Osteoblast (primary cell): ENCODE results near the gene CCDC178. TPM values are rescaled to one million over a fixed set of nuclear protein-coding genes. Genes with fewer than 3 reads are reported as not detected.
A peak's percentile ranks its signal among the peaks of the same experiment; 100 is the strongest.

ENCODE experiments used
- DNase-seq: peaks from one replicate; pipeline ENCODE4 v3.0.0; 2011; ENCODE audit warnings: low spot score, mixed read lengths; ENCODE audit not compliant: insufficient read length; ENCODE audit errors: missing footprints
- H2AFZ ChIP-seq: 2 replicates; pipeline ENCODE4 v1.6.0; 2011; ENCODE audit warnings: mild to moderate bottlenecking, low read length
- H3K27ac ChIP-seq: 2 replicates; pipeline ENCODE4 v1.5.1; 2011; ENCODE audit warnings: mild to moderate bottlenecking, low read depth, low read length, moderate library complexity
- H3K27me3 ChIP-seq: 2 replicates; pipeline ENCODE4 v1.6.0; 2012; ENCODE audit warnings: mild to moderate bottlenecking, control low read depth, inconsistent platforms, low read length, moderate library complexity; ENCODE audit not compliant: insufficient read depth
- H3K36me3 ChIP-seq: 2 replicates; pipeline ENCODE4 v1.5.1; 2011; ENCODE audit warnings: mild to moderate bottlenecking, low read length, control low read depth, moderate library complexity; ENCODE audit not compliant: insufficient read depth
- H3K4me1 ChIP-seq: 2 replicates; pipeline ENCODE4 v1.5.1; 2011; ENCODE audit warnings: mild to moderate bottlenecking, low read length, control low read depth, moderate library complexity; ENCODE audit not compliant: insufficient read depth
- H3K4me2 ChIP-seq: 2 replicates; pipeline ENCODE4 v1.6.0; 2011; ENCODE audit warnings: mild to moderate bottlenecking, low read length; ENCODE audit not compliant: insufficient read depth
- H3K4me3 ChIP-seq: fragments of 200-600 bp; sonication (generic); 3 replicates; pipeline ENCODE4 v1.5.1; 2012; ENCODE audit warnings: mild to moderate bottlenecking, low read length, inconsistent platforms; ENCODE audit not compliant: insufficient read depth
- H3K79me2 ChIP-seq: 2 replicates; pipeline ENCODE4 v1.6.0; 2012; ENCODE audit warnings: mild to moderate bottlenecking, low read length, control low read depth, inconsistent platforms; ENCODE audit not compliant: insufficient read depth
- H3K9me3 ChIP-seq: 2 replicates; pipeline ENCODE4 v1.5.1; 2011; ENCODE audit warnings: low read depth, low read length, control low read depth
- H4K20me1 ChIP-seq: 2 replicates; pipeline ENCODE4 v1.6.0; 2012; ENCODE audit warnings: mild to moderate bottlenecking, low read length, control low read depth; ENCODE audit not compliant: insufficient read depth
- total RNA-seq: library from RNA; depleted of rRNA; stranded (reverse); fragments of >200 nt; gene quantifications from 2 replicates; pipeline ENCODE4 v1.2.3, GENCODE V29; 2012
- TF ChIP-seq, protein P1 (sequence below): IDR thresholded peaks from 2 replicates; pipeline ENCODE4 v1.5.1; 2011; ENCODE audit warnings: mild to moderate bottlenecking, low read depth, low read length, moderate library complexity; ENCODE audit errors: extremely low read depth

Gene CCDC178
- total RNA-seq, 1 donor, result not detected

DNA sequence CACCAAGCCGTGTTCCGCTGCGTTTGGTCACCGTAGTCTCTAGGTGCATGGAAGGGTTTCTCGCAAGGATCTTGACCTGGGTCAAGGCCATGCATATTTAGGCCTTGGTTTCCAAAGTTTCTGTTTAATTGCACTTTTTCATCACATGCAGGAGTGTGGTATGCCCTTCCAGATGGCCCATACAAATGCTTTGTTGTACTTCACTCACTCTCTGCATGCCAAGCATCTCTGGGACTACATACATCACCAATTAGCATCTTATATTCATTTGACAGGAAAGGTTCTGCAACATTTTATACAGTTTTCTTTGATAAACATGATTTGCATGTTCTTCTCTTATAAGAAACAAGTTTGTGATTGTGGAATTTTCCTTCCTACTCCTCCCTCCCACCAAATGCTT lies 534.9 kb downstream of the CCDC178 start:
- Histone ChIP-seq H4K20me1 (no peaks in the 10 kb centered on the region), H2AFZ (no peak overlapping the region), H3K36me3 (no peaks in the 10 kb centered on the region), H3K79me2 (no peaks in the 10 kb centered on the region), H3K9me3 (no peaks in the 10 kb centered on the region), H3K27ac (no peak overlapping the region), H3K4me3 (no peak overlapping the region), H3K27me3 (peaks cover 7% of the 10 kb centered on the region), H3K4me2 (no peak overlapping the region), H3K4me1 (peaks cover under 1% of the 10 kb centered on the region)
- TF ChIP-seq, protein P1, sequence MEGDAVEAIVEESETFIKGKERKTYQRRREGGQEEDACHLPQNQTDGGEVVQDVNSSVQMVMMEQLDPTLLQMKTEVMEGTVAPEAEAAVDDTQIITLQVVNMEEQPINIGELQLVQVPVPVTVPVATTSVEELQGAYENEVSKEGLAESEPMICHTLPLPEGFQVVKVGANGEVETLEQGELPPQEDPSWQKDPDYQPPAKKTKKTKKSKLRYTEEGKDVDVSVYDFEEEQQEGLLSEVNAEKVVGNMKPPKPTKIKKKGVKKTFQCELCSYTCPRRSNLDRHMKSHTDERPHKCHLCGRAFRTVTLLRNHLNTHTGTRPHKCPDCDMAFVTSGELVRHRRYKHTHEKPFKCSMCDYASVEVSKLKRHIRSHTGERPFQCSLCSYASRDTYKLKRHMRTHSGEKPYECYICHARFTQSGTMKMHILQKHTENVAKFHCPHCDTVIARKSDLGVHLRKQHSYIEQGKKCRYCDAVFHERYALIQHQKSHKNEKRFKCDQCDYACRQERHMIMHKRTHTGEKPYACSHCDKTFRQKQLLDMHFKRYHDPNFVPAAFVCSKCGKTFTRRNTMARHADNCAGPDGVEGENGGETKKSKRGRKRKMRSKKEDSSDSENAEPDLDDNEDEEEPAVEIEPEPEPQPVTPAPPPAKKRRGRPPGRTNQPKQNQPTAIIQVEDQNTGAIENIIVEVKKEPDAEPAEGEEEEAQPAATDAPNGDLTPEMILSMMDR, result no peak
- DNase-seq, result no peak

- no peaks in the 10 kb centered on the region for H4K20me1 ChIP-seq
- TF ChIP-seq, protein P1, result no peak
- no peak for DNase-seq
- no peaks in the 10 kb centered on the region for H3K79me2 ChIP-seq
- no peaks in the 10 kb centered on the region for H3K4me1 ChIP-seq
- no peak overlapping the region for H3K4me2 ChIP-seq
- H3K27me3 ChIP-seq, result peaks cover 4% of the 10 kb centered on the region
- H3K4me3 ChIP-seq, result no peak overlapping the region
- H3K27ac ChIP-seq, result no peak overlapping the region
- no peaks in the 10 kb centered on the region for H3K9me3 ChIP-seq
- H2AFZ ChIP-seq, result no peak overlapping the region
- H3K36me3 ChIP-seq, result no peaks in the 10 kb centered on the region
Measured at GRCh38 chr18:32902568-32903330, 537.8 kb downstream of the CCDC178 start.

DNA sequence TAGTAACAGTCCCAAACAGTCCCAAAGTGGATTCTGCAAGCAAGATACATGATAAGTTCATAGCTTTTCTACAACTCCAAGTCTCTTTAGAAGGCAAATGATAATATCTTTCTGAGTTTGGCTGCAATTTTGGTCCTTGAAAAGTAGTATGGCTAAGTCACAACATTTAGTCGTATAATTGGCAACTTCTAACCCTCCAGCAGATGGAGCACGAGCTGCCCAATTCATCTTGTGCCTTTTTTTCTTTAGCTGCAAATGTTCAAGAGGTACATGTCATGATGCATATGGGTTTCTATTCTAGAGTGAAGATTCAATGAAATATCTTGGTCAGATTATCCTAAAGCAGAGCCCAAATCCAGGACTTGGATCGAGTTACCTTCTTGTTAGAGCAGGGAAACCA lies 540.7 kb downstream of the CCDC178 start:
- Histone ChIP-seq H3K27me3 (peaks cover 4% of the 10 kb centered on the region), H3K4me3 (no peak overlapping the region), H3K4me2 (no peak overlapping the region), H3K27ac (no peak overlapping the region), H3K79me2 (no peaks in the 10 kb centered on the region), H3K36me3 (no peaks in the 10 kb centered on the region), H3K4me1 (no peaks in the 10 kb centered on the region), H3K9me3 (peaks cover 3% of the 10 kb centered on the region), H2AFZ (no peak overlapping the region), H4K20me1 (no peaks in the 10 kb centered on the region)
- no peak for DNase-seq
- TF ChIP-seq, protein P1, result peak; percentile 34

GRCh38 chr18:32896776-32897547 lies 543.6 kb downstream of the CCDC178 start:
- peaks cover 3% of the 10 kb centered on the region for H3K9me3 ChIP-seq
- H4K20me1 ChIP-seq, result no peaks in the 10 kb centered on the region
- no peak overlapping the region for H2AFZ ChIP-seq
- H3K4me1 ChIP-seq, result no peaks in the 10 kb centered on the region
- no peaks in the 10 kb centered on the region for H3K36me3 ChIP-seq
- TF ChIP-seq, protein P1, result no peak
- H3K27me3 ChIP-seq, result peaks cover 1% of the 10 kb centered on the region
- no peak overlapping the region for H3K27ac ChIP-seq
- DNase-seq, result no peak
- no peak overlapping the region for H3K4me3 ChIP-seq
- no peaks in the 10 kb centered on the region for H3K79me2 ChIP-seq
- no peak overlapping the region for H3K4me2 ChIP-seq
